NB4 (cell line): ENCODE results near the gene SLC1A4.
A peak's percentile ranks its signal among the peaks of the same experiment; 100 is the strongest.

ENCODE experiments used
- MYC ChIP-seq: IDR thresholded peaks from 2 replicates; pipeline ENCODE4 v1.6.1; 2011; ENCODE audit warnings: low read depth, low read length
- POLR2A ChIP-seq: IDR thresholded peaks from 2 replicates; pipeline ENCODE4 v1.6.1; 2011; ENCODE audit warnings: mild to moderate bottlenecking; ENCODE audit not compliant: insufficient read length; ENCODE audit errors: extremely low read depth
- TF ChIP-seq, protein P1 (sequence below): IDR thresholded peaks from one replicate; pipeline ENCODE4 v1.5.1; 2012; ENCODE audit warnings: low read depth, low read length
- TF ChIP-seq, protein P2 (sequence below): IDR thresholded peaks from 2 replicates; pipeline ENCODE4 v1.6.1; 2011; ENCODE audit warnings: low read depth, low read length

DNA sequence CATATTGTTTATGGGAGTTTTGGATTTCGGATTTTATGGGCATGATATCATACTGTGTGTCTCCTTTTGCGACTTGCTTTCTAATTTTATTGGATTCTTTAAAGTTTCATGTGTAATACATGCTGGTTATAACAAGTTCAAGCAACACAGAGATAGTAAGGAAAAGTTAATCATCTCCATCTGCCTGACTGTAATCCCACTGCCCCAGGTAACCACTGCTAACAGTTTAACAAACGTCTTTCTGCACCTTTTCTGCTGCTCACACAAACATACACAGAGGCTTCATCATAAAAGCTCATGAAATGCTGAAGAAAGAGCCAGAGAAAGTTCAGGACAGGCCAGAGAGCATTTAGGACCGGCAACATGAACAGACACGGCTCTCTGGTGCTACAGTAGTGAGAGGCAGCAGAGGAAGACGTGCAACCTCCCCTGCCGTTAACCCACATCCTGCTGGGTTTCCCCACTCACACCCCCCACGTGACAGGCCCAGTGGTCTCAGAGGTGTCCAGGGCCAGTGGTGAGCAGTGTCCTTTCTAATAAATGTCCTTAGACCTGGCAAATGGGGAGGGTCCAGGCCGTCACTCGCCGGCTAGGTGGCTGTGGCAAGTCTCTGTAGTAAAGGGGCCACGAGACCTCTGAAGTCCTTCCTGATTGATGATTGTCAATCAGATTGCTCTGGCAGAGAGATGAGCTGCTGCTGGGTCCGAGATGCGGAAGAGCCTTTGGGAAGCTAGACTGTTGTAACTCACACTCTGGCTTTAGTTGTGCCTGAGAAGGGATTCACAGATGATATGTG lies 43.0 kb upstream of the SLC1A4 start:
- TF ChIP-seq POLR2A: peak; percentile 91
- TF ChIP-seq, protein P1, sequence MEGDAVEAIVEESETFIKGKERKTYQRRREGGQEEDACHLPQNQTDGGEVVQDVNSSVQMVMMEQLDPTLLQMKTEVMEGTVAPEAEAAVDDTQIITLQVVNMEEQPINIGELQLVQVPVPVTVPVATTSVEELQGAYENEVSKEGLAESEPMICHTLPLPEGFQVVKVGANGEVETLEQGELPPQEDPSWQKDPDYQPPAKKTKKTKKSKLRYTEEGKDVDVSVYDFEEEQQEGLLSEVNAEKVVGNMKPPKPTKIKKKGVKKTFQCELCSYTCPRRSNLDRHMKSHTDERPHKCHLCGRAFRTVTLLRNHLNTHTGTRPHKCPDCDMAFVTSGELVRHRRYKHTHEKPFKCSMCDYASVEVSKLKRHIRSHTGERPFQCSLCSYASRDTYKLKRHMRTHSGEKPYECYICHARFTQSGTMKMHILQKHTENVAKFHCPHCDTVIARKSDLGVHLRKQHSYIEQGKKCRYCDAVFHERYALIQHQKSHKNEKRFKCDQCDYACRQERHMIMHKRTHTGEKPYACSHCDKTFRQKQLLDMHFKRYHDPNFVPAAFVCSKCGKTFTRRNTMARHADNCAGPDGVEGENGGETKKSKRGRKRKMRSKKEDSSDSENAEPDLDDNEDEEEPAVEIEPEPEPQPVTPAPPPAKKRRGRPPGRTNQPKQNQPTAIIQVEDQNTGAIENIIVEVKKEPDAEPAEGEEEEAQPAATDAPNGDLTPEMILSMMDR: no peak
- TF ChIP-seq, protein P2, sequence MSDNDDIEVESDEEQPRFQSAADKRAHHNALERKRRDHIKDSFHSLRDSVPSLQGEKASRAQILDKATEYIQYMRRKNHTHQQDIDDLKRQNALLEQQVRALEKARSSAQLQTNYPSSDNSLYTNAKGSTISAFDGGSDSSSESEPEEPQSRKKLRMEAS: peak; percentile 97
- TF ChIP-seq MYC: peak; percentile 97
